Neural progenitor cell (in vitro differentiated cells): ENCODE data around the gene ORM1. TPM values are rescaled to one million over a fixed set of nuclear protein-coding genes. Genes with fewer than 3 reads are reported as not detected.
"Not testable (repeated sequence)": the region's sequence is repeated elsewhere in the genome, so short reads cannot be mapped to it uniquely, and the experiment has no call there.

Experiments used
- DNase-seq: peaks from one replicate; pipeline ENCODE4 v3.0.0-alpha.2; 2016; ENCODE audit warnings: low spot score
- H2AFZ ChIP-seq: fragments of 200-600 bp; sonication (generic); replicated peaks from 2 replicates; pipeline ENCODE4 v1.6.1; 2016; ENCODE audit warnings: antibody characterized with exemption
- H3F3A ChIP-seq: fragments of 200-600 bp; sonication (generic); 2 replicates; pipeline ENCODE4 v1.6.1; 2016; ENCODE audit warnings: antibody characterized with exemption, low read depth
- H3K27ac ChIP-seq: fragments of 200-600 bp; sonication (generic); 2 replicates; pipeline ENCODE4 v1.5.1; 2016; ENCODE audit warnings: mild to moderate bottlenecking
- H3K27me3 ChIP-seq: fragments of 200-600 bp; sonication (generic); 2 replicates; pipeline ENCODE4 v1.6.1; 2016; ENCODE audit warnings: mild to moderate bottlenecking, moderate library complexity
- H3K36me3 ChIP-seq: fragments of 200-600 bp; sonication (generic); 2 replicates; pipeline ENCODE4 v1.5.1; 2016
- H3K4me1 ChIP-seq: fragments of 200-600 bp; sonication (generic); 2 replicates; pipeline ENCODE4 v1.6.1; 2016; ENCODE audit warnings: mixed run types
- H3K4me2 ChIP-seq: fragments of 200-600 bp; sonication (generic); 2 replicates; pipeline ENCODE4 v1.6.1; 2016
- H3K4me3 ChIP-seq: fragments of 200-600 bp; sonication (generic); 2 replicates; pipeline ENCODE4 v1.5.1; 2016
- H3K79me2 ChIP-seq: fragments of 200-600 bp; sonication (generic); 2 replicates; pipeline ENCODE4 v1.6.1; 2016; ENCODE audit warnings: low read depth
- H3K9ac ChIP-seq: fragments of 200-600 bp; sonication (generic); 2 replicates; pipeline ENCODE4 v1.6.1; 2016
- H3K9me3 ChIP-seq: fragments of 200-600 bp; sonication (generic); 2 replicates; pipeline ENCODE4 v1.5.1; 2016; ENCODE audit warnings: low read depth
- H4K20me1 ChIP-seq: fragments of 200-600 bp; sonication (generic); 2 replicates; pipeline ENCODE4 v1.6.1; 2016; ENCODE audit warnings: low read depth
- H3K27ac Mint-ChIP-seq: 3 replicates; pipeline ENCODE4 v1.8.0; 2021; ENCODE audit warnings: mixed read lengths
- H3K27me3 Mint-ChIP-seq: 2 replicates; pipeline ENCODE4 v1.8.0; 2022; ENCODE audit warnings: low read depth, mild to moderate bottlenecking, inconsistent platforms, moderate library complexity, mixed read lengths; ENCODE audit not compliant: insufficient read depth
- H3K36me3 Mint-ChIP-seq: 3 replicates; pipeline ENCODE4 v1.8.0; 2021; ENCODE audit warnings: mixed read lengths
- H3K4me1 Mint-ChIP-seq: 3 replicates; pipeline ENCODE4 v1.8.0; 2021; ENCODE audit warnings: mixed read lengths
- H3K4me3 Mint-ChIP-seq: 3 replicates; pipeline ENCODE4 v1.8.0; 2021; ENCODE audit warnings: mild to moderate bottlenecking, moderate library complexity, mixed read lengths
- H3K9me3 Mint-ChIP-seq: 3 replicates; pipeline ENCODE4 v1.8.0; 2020; ENCODE audit warnings: mixed read lengths
- CTCF ChIP-seq: fragments of 200-600 bp; sonication (generic); IDR thresholded peaks from 2 replicates; pipeline ENCODE4 v1.5.1; 2017; ENCODE audit warnings: antibody characterized with exemption, mild to moderate bottlenecking
- EZH2 ChIP-seq: fragments of 200-600 bp; sonication (generic); IDR thresholded peaks from 2 replicates; pipeline ENCODE4 v1.6.1; 2017; ENCODE audit warnings: antibody characterized with exemption, mild to moderate bottlenecking, moderate library complexity
- EZH2phosphoT487 ChIP-seq: fragments of 200-600 bp; sonication (generic); IDR thresholded peaks from 2 replicates; pipeline ENCODE4 v1.6.1; 2017; ENCODE audit warnings: antibody characterized with exemption
- total RNA-seq: library from RNA; depleted of rRNA; stranded (reverse); fragments of >200 nt; gene quantifications from 2 replicates; pipeline ENCODE4 v1.2.3, GENCODE V29; 2015; ENCODE audit warnings: low replicate concordance

ORM1 gene
- total RNA-seq, 1 donor from 2014 or later, result not detected

DNA sequence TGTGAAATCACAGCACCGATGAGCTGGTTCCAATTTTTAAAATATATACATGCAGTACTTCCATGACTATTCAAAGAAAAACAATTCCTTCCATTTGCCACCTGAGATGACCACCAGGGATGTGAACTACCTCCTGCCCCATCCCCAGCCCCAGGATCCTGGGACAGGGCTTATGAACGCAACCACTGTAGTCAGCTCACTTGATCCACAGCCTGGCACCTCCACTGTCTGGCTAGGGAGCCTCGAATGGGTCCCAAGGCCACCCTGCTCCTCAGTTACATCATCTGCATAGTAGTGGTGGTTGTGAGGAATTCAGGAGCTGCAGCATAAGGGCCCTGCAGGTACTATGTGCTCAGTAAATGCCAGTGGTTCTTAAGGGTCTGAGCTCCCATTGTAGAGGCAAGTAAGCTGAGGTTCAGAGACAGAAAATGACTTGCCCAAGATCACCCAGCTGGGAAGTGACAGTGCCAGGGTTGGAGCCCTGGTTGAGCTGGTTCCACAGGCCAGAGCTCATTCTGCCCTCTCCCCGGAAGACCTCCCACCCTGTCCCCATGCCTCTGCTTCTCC is 9.7 kb downstream of the ORM1 start:
- not testable (repeated sequence) for H3K4me3 ChIP-seq, H3K36me3 Mint-ChIP-seq, H3K79me2 ChIP-seq, H3K4me1 ChIP-seq, H3K9me3 Mint-ChIP-seq, H3K9me3 ChIP-seq, H3F3A ChIP-seq, H3K27ac Mint-ChIP-seq, H3K4me1 Mint-ChIP-seq, H3K4me3 Mint-ChIP-seq, H3K27me3 ChIP-seq, H3K36me3 ChIP-seq, H3K27me3 Mint-ChIP-seq, H3K27ac ChIP-seq, H3K4me2 ChIP-seq, DNase-seq, H2AFZ ChIP-seq, H3K9ac ChIP-seq, H4K20me1 ChIP-seq

DNA sequence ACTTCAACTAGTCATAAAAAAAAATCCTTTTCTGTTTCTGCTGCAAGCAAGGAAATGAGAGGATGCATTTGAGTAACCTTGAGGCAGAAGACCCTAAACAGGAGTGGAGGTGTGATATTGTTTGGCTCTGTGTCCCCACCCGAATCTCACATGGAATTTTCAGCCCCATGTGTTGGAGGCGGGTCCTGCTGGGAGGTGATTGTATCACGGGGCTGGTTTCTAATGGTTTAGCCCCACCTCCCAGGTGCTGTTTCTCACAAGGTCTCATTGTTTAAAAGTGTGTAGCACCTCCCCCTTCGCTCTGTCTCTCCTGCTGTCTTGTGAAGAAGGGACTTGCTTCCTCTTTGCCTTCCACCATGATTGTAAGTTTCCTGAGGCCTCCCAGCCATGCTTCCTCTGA is 10.8 kb downstream of the ORM1 start:
- not testable (repeated sequence) for H3K4me2 ChIP-seq, H3K9me3 ChIP-seq, H2AFZ ChIP-seq, H3K4me1 Mint-ChIP-seq, H3K27me3 ChIP-seq, H3K9ac ChIP-seq, DNase-seq, H3K27ac Mint-ChIP-seq, H3K36me3 Mint-ChIP-seq, H3K4me3 Mint-ChIP-seq, H3F3A ChIP-seq, H4K20me1 ChIP-seq, H3K79me2 ChIP-seq, H3K4me1 ChIP-seq, H3K36me3 ChIP-seq, H3K27ac ChIP-seq, H3K9me3 Mint-ChIP-seq, H3K27me3 Mint-ChIP-seq, H3K4me3 ChIP-seq

DNA sequence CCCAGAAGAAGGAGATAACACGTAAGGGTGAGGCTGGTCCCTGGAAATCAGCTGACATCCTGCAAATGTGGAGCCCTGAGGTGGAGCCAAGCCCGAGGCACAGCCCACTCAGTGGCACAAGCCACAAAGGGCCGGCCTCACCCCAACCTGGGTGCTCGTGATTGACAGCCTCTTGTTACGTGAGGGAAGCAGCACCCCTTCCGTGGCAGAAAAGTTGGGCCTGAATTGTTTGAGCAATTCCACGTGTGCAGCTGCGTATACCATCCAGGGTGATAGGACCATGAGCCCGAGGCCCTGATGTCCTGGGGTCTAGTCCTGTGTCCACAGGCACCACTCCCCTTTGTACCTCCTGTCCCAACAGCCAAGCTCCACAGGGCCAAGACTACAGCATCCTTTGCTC is 11.6 kb downstream of the ORM1 start:
- no peak overlapping the region for H3K4me3 ChIP-seq
- no peaks in the 10 kb centered on the region for H3K27me3 ChIP-seq
- no peaks in the 10 kb centered on the region for H3K27me3 Mint-ChIP-seq
- H3K27ac Mint-ChIP-seq, result no peak overlapping the region
- no peak overlapping the region for H3K9ac ChIP-seq
- no peak overlapping the region for H2AFZ ChIP-seq
- no peak overlapping the region for H3K27ac ChIP-seq
- peaks cover 1% of the 10 kb centered on the region for H3K36me3 Mint-ChIP-seq
- no peaks in the 10 kb centered on the region for H3K9me3 ChIP-seq
- DNase-seq, result no peak
- H3F3A ChIP-seq, result no peaks in the 10 kb centered on the region
- no peaks in the 10 kb centered on the region for H3K4me1 ChIP-seq
- no peaks in the 10 kb centered on the region for H3K9me3 Mint-ChIP-seq
- no peaks in the 10 kb centered on the region for H3K36me3 ChIP-seq
- no peaks in the 10 kb centered on the region for H3K79me2 ChIP-seq
- no peaks in the 10 kb centered on the region for H4K20me1 ChIP-seq
- TF ChIP-seq CTCF (no peak), EZH2 (no peak), EZH2phosphoT487 (no peak)
- H3K4me1 Mint-ChIP-seq, result no peaks in the 10 kb centered on the region
- no peak overlapping the region for H3K4me3 Mint-ChIP-seq
- no peak overlapping the region for H3K4me2 ChIP-seq

GRCh38 chr9:114335745-114336144 is 12.8 kb downstream of the ORM1 start:
- no peak overlapping the region for H3K4me2 ChIP-seq
- DNase-seq, result no peak
- no peak overlapping the region for H2AFZ ChIP-seq
- no peaks in the 10 kb centered on the region for H3K9me3 Mint-ChIP-seq
- no peaks in the 10 kb centered on the region for H3K27me3 ChIP-seq
- no peak overlapping the region for H3K9ac ChIP-seq
- no peaks in the 10 kb centered on the region for H3K9me3 ChIP-seq
- no peaks in the 10 kb centered on the region for H3K36me3 ChIP-seq
- no peaks in the 10 kb centered on the region for H3K4me1 ChIP-seq
- peaks cover 2% of the 10 kb centered on the region for H3K27me3 Mint-ChIP-seq
- H3K27ac Mint-ChIP-seq, result no peak overlapping the region
- H4K20me1 ChIP-seq, result no peaks in the 10 kb centered on the region
- no peak overlapping the region for H3K4me3 ChIP-seq
- H3K4me1 Mint-ChIP-seq, result no peaks in the 10 kb centered on the region
- no peak overlapping the region for H3K4me3 Mint-ChIP-seq
- no peak for TF ChIP-seq EZH2
- no peak for TF ChIP-seq CTCF
- no peak for TF ChIP-seq EZH2phosphoT487
- no peaks in the 10 kb centered on the region for H3F3A ChIP-seq
- H3K79me2 ChIP-seq, result no peaks in the 10 kb centered on the region
- H3K36me3 Mint-ChIP-seq, result peaks cover 3% of the 10 kb centered on the region
- H3K27ac ChIP-seq, result no peak overlapping the region
